ENCODE measurements around the gene ODC1. TPM values are rescaled to one million over a fixed set of nuclear protein-coding genes. Genes with fewer than 3 reads are reported as not detected.
A peak's percentile ranks its signal among the peaks of the same experiment; 100 is the strongest.

The ODC1 gene
- total RNA-seq, 1 donor from 2014 or later, result 715 TPM

GRCh38 chr2:10452956-10453904 lies 5.1 kb upstream of the ODC1 start:
- Histone ChIP-seq H3K27me3 (ENCODE audit: control insufficient read depth, insufficient read depth, low read length) (no peaks in the 10 kb centered on the region), H3K4me3 (ENCODE audit: low read depth, low read length) (no peak overlapping the region), H3K36me3 (ENCODE audit: control insufficient read depth, insufficient read depth, low read length) (no peaks in the 10 kb centered on the region)
- FAIRE-seq (no peak), DNase-seq (ENCODE audit: low read depth) (no peak)
- TF ChIP-seq, protein P1, sequence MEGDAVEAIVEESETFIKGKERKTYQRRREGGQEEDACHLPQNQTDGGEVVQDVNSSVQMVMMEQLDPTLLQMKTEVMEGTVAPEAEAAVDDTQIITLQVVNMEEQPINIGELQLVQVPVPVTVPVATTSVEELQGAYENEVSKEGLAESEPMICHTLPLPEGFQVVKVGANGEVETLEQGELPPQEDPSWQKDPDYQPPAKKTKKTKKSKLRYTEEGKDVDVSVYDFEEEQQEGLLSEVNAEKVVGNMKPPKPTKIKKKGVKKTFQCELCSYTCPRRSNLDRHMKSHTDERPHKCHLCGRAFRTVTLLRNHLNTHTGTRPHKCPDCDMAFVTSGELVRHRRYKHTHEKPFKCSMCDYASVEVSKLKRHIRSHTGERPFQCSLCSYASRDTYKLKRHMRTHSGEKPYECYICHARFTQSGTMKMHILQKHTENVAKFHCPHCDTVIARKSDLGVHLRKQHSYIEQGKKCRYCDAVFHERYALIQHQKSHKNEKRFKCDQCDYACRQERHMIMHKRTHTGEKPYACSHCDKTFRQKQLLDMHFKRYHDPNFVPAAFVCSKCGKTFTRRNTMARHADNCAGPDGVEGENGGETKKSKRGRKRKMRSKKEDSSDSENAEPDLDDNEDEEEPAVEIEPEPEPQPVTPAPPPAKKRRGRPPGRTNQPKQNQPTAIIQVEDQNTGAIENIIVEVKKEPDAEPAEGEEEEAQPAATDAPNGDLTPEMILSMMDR (IDR thresholded peaks at IDR 0.05; ENCODE audit: insufficient read depth, low read length, severe bottlenecking), result no peak

DNA sequence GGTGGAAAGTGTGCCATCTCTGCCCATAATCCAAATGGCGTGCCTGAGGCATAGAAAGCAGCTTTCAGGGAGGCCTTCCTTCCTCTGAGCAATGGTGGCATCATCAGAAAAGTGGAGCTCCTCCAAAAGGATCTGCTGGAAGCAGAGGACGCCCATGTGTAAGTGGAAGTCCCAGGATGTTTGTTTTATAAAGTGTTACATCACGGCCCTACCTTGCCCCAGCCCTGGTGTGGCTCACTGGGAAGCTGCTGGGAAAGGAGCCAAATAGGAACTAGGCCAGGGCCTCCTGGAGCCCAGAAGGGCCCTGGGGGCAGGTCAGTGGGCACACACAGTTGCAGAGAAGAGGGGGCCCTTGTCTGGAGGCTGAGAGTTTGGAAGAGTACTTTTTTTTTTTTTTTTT lies 4.2 kb upstream of the ODC1 start:
- Histone ChIP-seq H3K36me3 (ENCODE audit: control insufficient read depth, insufficient read depth, low read length) (no peaks in the 10 kb centered on the region), H3K27me3 (ENCODE audit: control insufficient read depth, insufficient read depth, low read length) (no peaks in the 10 kb centered on the region), H3K4me3 (ENCODE audit: low read depth, low read length) (no peak overlapping the region)
- FAIRE-seq (no peak), DNase-seq (ENCODE audit: low read depth) (peak; percentile 98)
- TF ChIP-seq, protein P1 (IDR thresholded peaks at IDR 0.05; ENCODE audit: insufficient read depth, low read length, severe bottlenecking), result no peak

GRCh38 chr2:10451819-10452218 lies 3.7 kb upstream of the ODC1 start:
- DNase-seq (ENCODE audit: low read depth) (no peak), FAIRE-seq (no peak)
- H3K4me3 ChIP-seq (ENCODE audit: low read depth, low read length), result no peak overlapping the region
- H3K27me3 ChIP-seq (ENCODE audit: control insufficient read depth, insufficient read depth, low read length), result no peaks in the 10 kb centered on the region
- no peaks in the 10 kb centered on the region for H3K36me3 ChIP-seq (ENCODE audit: control insufficient read depth, insufficient read depth, low read length)
- TF ChIP-seq, protein P1 (IDR thresholded peaks at IDR 0.05; ENCODE audit: insufficient read depth, low read length, severe bottlenecking), result no peak

- peak; percentile 63 for DNase-seq (ENCODE audit: low read depth)
- no peak overlapping the region for H3K4me3 ChIP-seq (ENCODE audit: low read depth, low read length)
- no peak for FAIRE-seq
- H3K27me3 ChIP-seq (ENCODE audit: control insufficient read depth, insufficient read depth, low read length), result no peaks in the 10 kb centered on the region
- peaks cover 1% of the 10 kb centered on the region for H3K36me3 ChIP-seq (ENCODE audit: control insufficient read depth, insufficient read depth, low read length)
- TF ChIP-seq, protein P1 (IDR thresholded peaks at IDR 0.05; ENCODE audit: insufficient read depth, low read length, severe bottlenecking), result no peak
Measured at GRCh38 chr2:10449838-10450691, 1.9 kb upstream of the ODC1 start.

- no peak for FAIRE-seq
- TF ChIP-seq, protein P1 (IDR thresholded peaks at IDR 0.05; ENCODE audit: insufficient read depth, low read length, severe bottlenecking), result no peak
- no peaks in the 10 kb centered on the region for H3K27me3 ChIP-seq (ENCODE audit: control insufficient read depth, insufficient read depth, low read length)
- H3K36me3 ChIP-seq (ENCODE audit: control insufficient read depth, insufficient read depth, low read length), result peaks cover 2% of the 10 kb centered on the region
- peak overlapping the region; percentile 42 for H3K4me3 ChIP-seq (ENCODE audit: low read depth, low read length)
- DNase-seq (ENCODE audit: low read depth), result no peak
Measured at GRCh38 chr2:10449486-10449831, 1.3 kb upstream of the ODC1 start.
